ENCODE results near the gene P2RX4.

GRCh38 chr12:121274036-121274763 lies 64.3 kb downstream of the P2RX4 start:
- no peak for TF ChIP-seq POLR2AphosphoS5 (IDR thresholded peaks at IDR 0.05)
- no peak for TF ChIP-seq CTCF (IDR thresholded peaks at IDR 0.05)

All from upper lobe of left lung (tissue), 4 donors.